Breast epithelium (tissue), 3 donors: ENCODE data around the gene FAM222A.

Source experiments
- POLR2AphosphoS5 ChIP-seq, 3 donors: sonication (generic); formaldehyde crosslinking; IDR thresholded peaks; one replicate each; pipeline ENCODE4 v1.6.1; 2017; ENCODE audit warnings: antibody characterized with exemption in 3 of 3
- TF ChIP-seq, protein P1 (sequence below), 3 donors: fragments of 450-650 bp; IDR thresholded peaks; one replicate each; pipeline ENCODE4 v1.5.1; 2016 to 2017; ENCODE audit warnings: antibody characterized with exemption in 3 of 3, mild to moderate bottlenecking in 3 of 3, moderate library complexity in 3 of 3

DNA sequence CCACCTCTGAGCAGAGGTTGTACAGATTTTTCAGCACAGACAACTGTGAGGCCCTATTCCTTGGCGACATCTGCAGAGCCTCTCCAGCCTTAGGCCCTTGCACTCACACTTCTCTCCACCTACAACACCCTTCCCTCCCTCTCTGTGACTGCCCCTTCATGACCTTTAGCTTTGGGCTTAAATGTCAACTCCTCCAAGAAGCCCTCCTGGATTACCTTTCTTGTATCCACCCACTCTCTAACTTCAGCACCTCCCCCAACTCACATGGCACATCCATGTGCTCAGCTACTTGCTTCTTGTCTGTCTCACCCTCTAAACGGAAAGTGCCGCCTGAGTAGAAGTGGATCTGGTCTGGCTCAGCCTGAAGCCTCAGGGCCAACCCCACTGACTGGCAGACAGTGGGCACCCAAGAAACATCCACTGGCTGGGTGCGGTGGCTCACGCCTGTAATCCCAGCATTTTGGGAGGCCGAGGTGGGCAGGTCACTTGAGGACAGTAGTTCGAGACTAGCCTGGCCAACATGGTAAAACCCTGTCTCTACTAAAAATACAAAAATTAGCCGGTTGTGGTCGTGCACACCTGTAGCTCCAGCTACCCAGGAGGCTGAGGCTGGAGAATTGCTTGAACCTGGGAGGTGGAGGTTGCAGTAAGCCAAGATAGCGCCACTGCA, 97.5 kb downstream of the FAM222A start:
- TF ChIP-seq, protein P1, sequence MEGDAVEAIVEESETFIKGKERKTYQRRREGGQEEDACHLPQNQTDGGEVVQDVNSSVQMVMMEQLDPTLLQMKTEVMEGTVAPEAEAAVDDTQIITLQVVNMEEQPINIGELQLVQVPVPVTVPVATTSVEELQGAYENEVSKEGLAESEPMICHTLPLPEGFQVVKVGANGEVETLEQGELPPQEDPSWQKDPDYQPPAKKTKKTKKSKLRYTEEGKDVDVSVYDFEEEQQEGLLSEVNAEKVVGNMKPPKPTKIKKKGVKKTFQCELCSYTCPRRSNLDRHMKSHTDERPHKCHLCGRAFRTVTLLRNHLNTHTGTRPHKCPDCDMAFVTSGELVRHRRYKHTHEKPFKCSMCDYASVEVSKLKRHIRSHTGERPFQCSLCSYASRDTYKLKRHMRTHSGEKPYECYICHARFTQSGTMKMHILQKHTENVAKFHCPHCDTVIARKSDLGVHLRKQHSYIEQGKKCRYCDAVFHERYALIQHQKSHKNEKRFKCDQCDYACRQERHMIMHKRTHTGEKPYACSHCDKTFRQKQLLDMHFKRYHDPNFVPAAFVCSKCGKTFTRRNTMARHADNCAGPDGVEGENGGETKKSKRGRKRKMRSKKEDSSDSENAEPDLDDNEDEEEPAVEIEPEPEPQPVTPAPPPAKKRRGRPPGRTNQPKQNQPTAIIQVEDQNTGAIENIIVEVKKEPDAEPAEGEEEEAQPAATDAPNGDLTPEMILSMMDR (IDR thresholded peaks at IDR 0.05): no peak
- no peak for TF ChIP-seq POLR2AphosphoS5 (IDR thresholded peaks at IDR 0.05)
